ENCODE measurements around the gene WNT9A. TPM values are rescaled to one million over a fixed set of nuclear protein-coding genes. Genes with fewer than 3 reads are reported as not detected.
"Not testable (repeated sequence)": the region's sequence is repeated elsewhere in the genome, so short reads cannot be mapped to it uniquely, and the experiment has no call there.

The WNT9A gene
- polyA plus RNA-seq = 1 to 10 TPM in 2 of 4 donors, under 1 TPM in 2; 0.27 to 2.7 (median 1.2) TPM
- long read RNA-seq, donor 1 = 0 reads
- long read RNA-seq, donor 2 = 0 reads
- long read RNA-seq, donor 3, partial matches to known transcripts = 0 of 1 reads
- long read RNA-seq, donor 3, other reads (novel, unspliced or antisense) = 0 of 1 reads
- long read RNA-seq, donor 4 = 0 reads
- long read RNA-seq, donor 5 = 0 reads
- long read RNA-seq, donor 6 = 0 reads
- long read RNA-seq, donor 7 = 0 reads
- long read RNA-seq, donor 8, partial matches to known transcripts = 5 of 5 reads
- long read RNA-seq, donor 8, other reads (novel, unspliced or antisense) = 0 of 5 reads
- long read RNA-seq, donor 9 = 0 reads
- long read RNA-seq, donor 10 = 0 reads

GRCh38 chr1:227947676-227948492, at the start of gene WNT9A:
Gene WNT9A (minus strand): TSS chr1:227947932. CDS start chr1:227947887, 45 bp downstream.
- Histone ChIP-seq H3K27ac (ENCODE audit: low read depth in 1 of 3, low read length in 2 of 3) (peak within 1 kb of the TSS; percentile 0 to 76 (median 40)), H3K9me3 (ENCODE audit: control insufficient read depth in 2 of 2, insufficient read depth in 1 of 2, low read depth in 1 of 2, low read length in 1 of 2) (no peaks in the 10 kb centered on the region), H3K36me3 (ENCODE audit: control insufficient read depth in 3 of 3, insufficient read depth in 2 of 3, low read depth in 1 of 3, low read length in 3 of 3) (no peaks in the 10 kb centered on the region), H3K4me3 (ENCODE audit: low read depth in 1 of 3, low read length in 3 of 3) (peak within 1 kb of the TSS; percentile 38 to 45 (median 45)), H3K4me1 (ENCODE audit: control insufficient read depth in 3 of 3, insufficient read depth in 2 of 3, low read depth in 1 of 3, low read length in 2 of 3) (peaks cover 0 to 18% (median 1%) of the 10 kb centered on the region in 3 donors), H3K27me3 (ENCODE audit: control insufficient read depth in 3 of 3, insufficient read depth in 3 of 3, low read length in 3 of 3) (peaks cover 5 to 29% (median 29%) of the 10 kb centered on the region in 3 donors)
- WGBS, 3 donors = 1% methylated on average over 20 to 120 of the region's 120 CpGs
- no peak for FAIRE-seq
- DNase-seq = peak; percentile 21 to 74

GRCh38 chr1:227996187-227996950, 48.6 kb upstream of the WNT9A start:
- DNase-seq (no peak), FAIRE-seq (no peak)
- Histone ChIP-seq H3K4me1 (ENCODE audit: control insufficient read depth in 3 of 3, insufficient read depth in 2 of 3, low read depth in 1 of 3, low read length in 2 of 3) (no peaks in the 10 kb centered on the region), H3K27ac (ENCODE audit: low read depth in 1 of 3, low read length in 2 of 3) (no peak overlapping the region), H3K9me3 (ENCODE audit: control insufficient read depth in 2 of 2, insufficient read depth in 1 of 2, low read depth in 1 of 2, low read length in 1 of 2) (peaks cover 0 to 15% of the 10 kb centered on the region in 2 donors), H3K36me3 (ENCODE audit: control insufficient read depth in 3 of 3, insufficient read depth in 2 of 3, low read depth in 1 of 3, low read length in 3 of 3) (no peaks in the 10 kb centered on the region), H3K27me3 (ENCODE audit: control insufficient read depth in 3 of 3, insufficient read depth in 3 of 3, low read length in 3 of 3) (peaks cover 0 to 5% (median 4%) of the 10 kb centered on the region in 3 donors), H3K4me3 (ENCODE audit: low read depth in 1 of 3, low read length in 3 of 3) (no peak overlapping the region)
- 3 to 25% (median 10%) methylated on average over 1 of the region's 1 CpG for WGBS, 3 donors

GRCh38 chr1:227994632-227995300, 47.0 kb upstream of the WNT9A start:
- H3K4me3 ChIP-seq (ENCODE audit: low read depth in 1 of 3, low read length in 3 of 3) = no peak overlapping the region
- no peak overlapping the region for H3K27ac ChIP-seq (ENCODE audit: low read depth in 1 of 3, low read length in 2 of 3)
- 63 to 73% (median 69%) methylated on average over 7 of the region's 7 CpGs for WGBS, 3 donors
- no peaks in the 10 kb centered on the region for H3K4me1 ChIP-seq (ENCODE audit: control insufficient read depth in 3 of 3, insufficient read depth in 2 of 3, low read depth in 1 of 3, low read length in 2 of 3)
- peaks cover 0 to 2% (median 0%) of the 10 kb centered on the region in 3 donors for H3K27me3 ChIP-seq (ENCODE audit: control insufficient read depth in 3 of 3, insufficient read depth in 3 of 3, low read length in 3 of 3)
- no peaks in the 10 kb centered on the region for H3K36me3 ChIP-seq (ENCODE audit: control insufficient read depth in 3 of 3, insufficient read depth in 2 of 3, low read depth in 1 of 3, low read length in 3 of 3)
- no peak for FAIRE-seq
- no peak for DNase-seq
- H3K9me3 ChIP-seq (ENCODE audit: control insufficient read depth in 2 of 2, insufficient read depth in 1 of 2, low read depth in 1 of 2, low read length in 1 of 2) = peaks cover 0 to 15% of the 10 kb centered on the region in 2 donors

- no peak overlapping the region for H3K4me3 ChIP-seq (ENCODE audit: low read depth in 1 of 3, low read length in 3 of 3)
- no peak overlapping the region for H3K27ac ChIP-seq (ENCODE audit: low read depth in 1 of 3, low read length in 2 of 3)
- FAIRE-seq (no peak), DNase-seq (no peak)
- WGBS, 3 donors = 95 to 96% (median 95%) methylated on average over 2 of the region's 2 CpGs
- no peaks in the 10 kb centered on the region for H3K36me3 ChIP-seq (ENCODE audit: control insufficient read depth in 3 of 3, insufficient read depth in 2 of 3, low read depth in 1 of 3, low read length in 3 of 3)
- H3K4me1 ChIP-seq (ENCODE audit: control insufficient read depth in 3 of 3, insufficient read depth in 2 of 3, low read depth in 1 of 3, low read length in 2 of 3) = no peaks in the 10 kb centered on the region
- no peaks in the 10 kb centered on the region for H3K27me3 ChIP-seq (ENCODE audit: control insufficient read depth in 3 of 3, insufficient read depth in 3 of 3, low read length in 3 of 3)
- H3K9me3 ChIP-seq (ENCODE audit: control insufficient read depth in 2 of 2, insufficient read depth in 1 of 2, low read depth in 1 of 2, low read length in 1 of 2) = no peaks in the 10 kb centered on the region
Measured at GRCh38 chr1:227987181-227987580, 39.4 kb upstream of the WNT9A start.

GRCh38 chr1:227975583-227976283, 28.0 kb upstream of the WNT9A start:
- not testable (repeated sequence) for H3K36me3 ChIP-seq (ENCODE audit: control insufficient read depth in 3 of 3, insufficient read depth in 2 of 3, low read depth in 1 of 3, low read length in 3 of 3); H3K27ac ChIP-seq (ENCODE audit: low read depth in 1 of 3, low read length in 2 of 3); FAIRE-seq; DNase-seq; H3K4me3 ChIP-seq (ENCODE audit: low read depth in 1 of 3, low read length in 3 of 3); H3K4me1 ChIP-seq (ENCODE audit: control insufficient read depth in 3 of 3, insufficient read depth in 2 of 3, low read depth in 1 of 3, low read length in 2 of 3); H3K27me3 ChIP-seq (ENCODE audit: control insufficient read depth in 3 of 3, insufficient read depth in 3 of 3, low read length in 3 of 3); H3K9me3 ChIP-seq (ENCODE audit: control insufficient read depth in 2 of 2, insufficient read depth in 1 of 2, low read depth in 1 of 2, low read length in 1 of 2)
- WGBS, 3 donors = 54 to 86% (median 82%) methylated on average over 9 to 17 of the region's 21 CpGs

GRCh38 chr1:227973724-227974288, 26.1 kb upstream of the WNT9A start:
- H3K27ac ChIP-seq (ENCODE audit: low read depth in 1 of 3, low read length in 2 of 3); H3K27me3 ChIP-seq (ENCODE audit: control insufficient read depth in 3 of 3, insufficient read depth in 3 of 3, low read length in 3 of 3); FAIRE-seq; H3K4me3 ChIP-seq (ENCODE audit: low read depth in 1 of 3, low read length in 3 of 3); H3K36me3 ChIP-seq (ENCODE audit: control insufficient read depth in 3 of 3, insufficient read depth in 2 of 3, low read depth in 1 of 3, low read length in 3 of 3); H3K4me1 ChIP-seq (ENCODE audit: control insufficient read depth in 3 of 3, insufficient read depth in 2 of 3, low read depth in 1 of 3, low read length in 2 of 3); DNase-seq; H3K9me3 ChIP-seq (ENCODE audit: control insufficient read depth in 2 of 2, insufficient read depth in 1 of 2, low read depth in 1 of 2, low read length in 1 of 2): not testable (repeated sequence)
- 85 to 90% (median 90%) methylated on average over 24 to 32 of the region's 32 CpGs for WGBS, 3 donors

GRCh38 chr1:227972843-227973374, 25.2 kb upstream of the WNT9A start:
- FAIRE-seq; H3K36me3 ChIP-seq (ENCODE audit: control insufficient read depth in 3 of 3, insufficient read depth in 2 of 3, low read depth in 1 of 3, low read length in 3 of 3); H3K9me3 ChIP-seq (ENCODE audit: control insufficient read depth in 2 of 2, insufficient read depth in 1 of 2, low read depth in 1 of 2, low read length in 1 of 2); DNase-seq; H3K27me3 ChIP-seq (ENCODE audit: control insufficient read depth in 3 of 3, insufficient read depth in 3 of 3, low read length in 3 of 3); H3K4me3 ChIP-seq (ENCODE audit: low read depth in 1 of 3, low read length in 3 of 3); H3K4me1 ChIP-seq (ENCODE audit: control insufficient read depth in 3 of 3, insufficient read depth in 2 of 3, low read depth in 1 of 3, low read length in 2 of 3): not testable (repeated sequence)
- H3K27ac ChIP-seq (ENCODE audit: low read depth in 1 of 3, low read length in 2 of 3) = peak overlapping the region in 1 of 3 donors; percentile 4
- WGBS, 3 donors = 71 to 81% (median 81%) methylated on average over 19 to 22 of the region's 22 CpGs

All from small intestine (tissue), 16 donors.